Measurements from ENCODE around the gene MGME1. TPM values are rescaled to one million over a fixed set of nuclear protein-coding genes. Genes with fewer than 3 reads are reported as not detected.
A peak's percentile ranks its signal among the peaks of the same experiment; 100 is the strongest.

MGME1 gene
- total RNA-seq, 5 donors from 2014 or later (not counting 1 experiment from before 2014, with no cell fraction given) = 7.3 to 15.0 (median 12.8) TPM

DNA sequence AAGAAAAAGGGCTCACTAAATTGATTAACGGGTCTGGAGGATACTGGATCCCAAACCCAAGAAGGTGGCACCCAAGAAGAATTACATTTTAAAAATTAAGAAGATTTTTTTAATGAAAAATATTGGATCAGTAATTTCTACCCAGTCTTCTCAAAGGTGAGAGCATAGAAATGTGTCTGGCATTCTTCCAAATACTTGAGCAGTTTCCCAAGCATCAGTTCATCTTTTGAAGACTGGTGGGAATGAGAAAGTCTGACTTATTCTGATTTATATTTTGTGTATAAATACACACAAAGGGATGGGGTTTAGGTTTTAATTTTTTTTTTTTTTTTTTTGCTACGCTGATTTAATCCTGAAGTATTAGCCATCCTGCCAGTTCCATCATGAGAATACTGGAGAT lies 3.3 kb downstream of the MGME1 start:
- no peak for DNase-seq
- WGBS (ENCODE audit: insufficient coverage) = no CpG with 5 or more reads among the region's 2 CpGs
- ATAC-seq (replicated peaks in 1 of 4) = no peak
- H3K9me3 Mint-ChIP-seq = no peaks in the 10 kb centered on the region
- Histone ChIP-seq H3K4me3 (ENCODE audit: control insufficient read depth in 1 of 2, extremely low read depth in 1 of 2, low read length in 1 of 2) (peak overlapping the region in 1 of 2 donors; percentile 1), H3K9me3 (no peaks in the 10 kb centered on the region), H3K36me3 (ENCODE audit: control insufficient read depth in 2 of 2, extremely low read depth in 1 of 2, insufficient read depth in 1 of 2, low read length in 1 of 2) (peaks cover 0 to 7% of the 10 kb centered on the region in 2 donors), H3K4me1 (ENCODE audit: control insufficient read depth in 1 of 2, extremely low read depth in 1 of 2, insufficient read depth in 2 of 2, low read length in 2 of 2) (peaks cover 30 to 38% of the 10 kb centered on the region in 2 experiments), H3K27ac (ENCODE audit: low read length) (peak overlapping the region; percentile 14), H3K27me3 (replicated peaks in 1 of 2; ENCODE audit: control insufficient read depth in 2 of 2, extremely low read depth in 1 of 2, insufficient read depth in 2 of 2, low read length in 1 of 2) (no peaks in the 10 kb centered on the region)
- H3K36me3 Mint-ChIP-seq = peaks cover 18% of the 10 kb centered on the region
- H3K27me3 Mint-ChIP-seq = no peaks in the 10 kb centered on the region
- POLR2A ChIA-PET = no interaction called here
- H3K27ac Mint-ChIP-seq = peak overlapping the region; percentile 39 to 75
- H3K4me1 Mint-ChIP-seq = peaks cover 53 to 56% (median 55%) of the 10 kb centered on the region in 3 donors
- CTCF ChIA-PET = interaction anchor here in 1 of 2 donors (0.9 kb wide), 1 partner anchor 13 kb away, joined by 3 read pairs; no protein-coding TSS in a partner anchor
- peak overlapping the region; percentile 57 to 96 (median 95) for H3K4me3 Mint-ChIP-seq

DNA sequence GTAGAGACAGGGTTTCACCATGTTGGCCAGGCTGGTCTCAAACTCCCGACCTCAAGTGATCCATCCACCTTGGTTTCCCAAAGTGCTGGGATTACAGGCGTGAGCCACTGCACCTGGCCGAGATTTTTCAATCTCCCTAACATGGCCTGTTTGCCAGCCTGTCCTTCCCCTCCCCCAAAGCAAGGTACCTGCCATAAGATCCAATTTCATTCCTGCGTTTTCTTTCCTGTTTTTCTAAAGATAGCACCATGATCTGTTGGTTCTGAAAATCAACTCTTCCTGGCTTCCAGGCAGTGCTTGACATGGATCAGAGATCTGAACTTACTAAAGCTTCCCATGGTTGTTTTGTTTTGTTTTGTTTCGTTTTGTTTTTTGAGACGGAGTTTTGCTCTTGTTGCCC lies 7.5 kb downstream of the MGME1 start:
- Histone ChIP-seq H3K36me3 (ENCODE audit: control insufficient read depth in 2 of 2, extremely low read depth in 1 of 2, insufficient read depth in 1 of 2, low read length in 1 of 2) (peaks cover 0 to 13% of the 10 kb centered on the region in 2 donors), H3K27me3 (replicated peaks in 1 of 2; ENCODE audit: control insufficient read depth in 2 of 2, extremely low read depth in 1 of 2, insufficient read depth in 2 of 2, low read length in 1 of 2) (no peaks in the 10 kb centered on the region), H3K9me3 (no peaks in the 10 kb centered on the region), H3K4me1 (ENCODE audit: control insufficient read depth in 1 of 2, extremely low read depth in 1 of 2, insufficient read depth in 2 of 2, low read length in 2 of 2) (peaks cover 17 to 22% of the 10 kb centered on the region in 2 experiments), H3K27ac (ENCODE audit: low read length) (no peak overlapping the region), H3K4me3 (ENCODE audit: control insufficient read depth in 1 of 2, extremely low read depth in 1 of 2, low read length in 1 of 2) (no peak overlapping the region)
- H3K27me3 Mint-ChIP-seq = no peaks in the 10 kb centered on the region
- CTCF ChIA-PET = interaction anchor here in 1 of 2 donors (1.4 kb wide), 2 partner anchors 9 to 294 kb away, joined by 3 read pairs; partner anchors contain the start of gene RRBP1
- peaks cover 27 to 34% (median 31%) of the 10 kb centered on the region in 3 donors for H3K4me1 Mint-ChIP-seq
- no peaks in the 10 kb centered on the region for H3K9me3 Mint-ChIP-seq
- H3K4me3 Mint-ChIP-seq = no peak overlapping the region
- ATAC-seq (replicated peaks in 1 of 4) = no peak
- 100% methylated on average over 3 of the region's 6 CpGs for WGBS (ENCODE audit: insufficient coverage)
- POLR2A ChIA-PET = no interaction called here
- H3K27ac Mint-ChIP-seq = no peak overlapping the region
- H3K36me3 Mint-ChIP-seq = peaks cover 27% of the 10 kb centered on the region
- DNase-seq = no peak

DNA sequence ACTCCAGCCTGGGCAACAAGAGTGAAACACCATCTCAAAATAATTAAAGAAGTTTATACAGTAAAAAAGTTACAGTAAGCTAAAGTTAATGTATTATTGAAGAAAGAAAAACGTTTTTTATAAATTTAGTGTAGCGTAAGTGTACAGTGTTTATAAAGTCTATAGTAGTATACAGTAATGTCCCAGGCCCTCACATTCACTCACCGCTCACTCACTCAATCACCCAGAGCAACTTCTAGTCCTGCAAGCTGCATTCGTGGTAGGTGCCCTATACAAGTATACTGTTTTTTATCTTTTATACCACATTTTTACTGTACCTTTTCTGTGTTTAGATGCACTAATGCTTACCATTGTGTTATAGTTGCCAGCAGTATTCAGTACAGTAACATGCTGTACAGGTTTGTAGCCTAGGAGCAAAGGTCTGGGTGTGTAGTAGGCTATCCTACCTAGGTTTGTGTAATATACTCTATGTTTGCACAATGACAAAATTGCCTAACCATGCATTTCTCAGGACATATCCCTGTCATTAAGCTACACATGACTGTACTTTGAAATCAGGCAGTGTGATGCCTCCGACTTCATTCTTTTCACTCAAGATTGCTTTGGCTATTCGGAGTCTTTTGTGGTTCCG lies 16.7 kb downstream of the MGME1 start:
- no peak for DNase-seq
- CTCF ChIA-PET = no interaction called here

DNA sequence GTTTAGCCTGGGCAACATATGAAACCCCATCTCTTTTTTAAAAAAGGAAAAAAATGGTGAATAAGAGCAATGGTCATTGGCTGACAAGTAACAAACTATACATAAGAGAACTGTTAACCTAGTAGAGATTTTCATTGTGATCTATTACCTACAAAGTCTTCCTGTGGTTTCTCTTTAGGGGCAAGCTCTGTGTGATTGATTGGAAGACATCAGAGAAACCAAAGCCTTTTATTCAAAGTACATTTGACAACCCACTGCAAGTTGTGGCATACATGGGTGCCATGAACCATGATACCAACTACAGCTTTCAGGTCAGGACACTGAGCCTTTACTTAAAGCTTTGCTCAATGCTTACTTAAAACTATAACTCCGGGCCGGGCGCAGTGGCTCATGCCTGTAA lies 19.2 kb downstream of the MGME1 start:
- peak overlapping the region in 1 of 3 donors; percentile 54 for H3K4me3 Mint-ChIP-seq
- DNase-seq = peak in 3 of 35 experiments; percentile 11 to 47 (median 27)
- CTCF ChIA-PET = interaction anchor here (1.0 to 1.4 kb wide), 4 partner anchors 11 to 30 kb away, joined by 3 to 5 read pairs (median 3); no protein-coding TSS in a partner anchor
- no peak overlapping the region for H3K27ac ChIP-seq (ENCODE audit: low read length)
- 48% methylated on average over 3 of the region's 3 CpGs for WGBS (ENCODE audit: insufficient coverage)
- H3K9me3 Mint-ChIP-seq = no peaks in the 10 kb centered on the region
- no peaks in the 10 kb centered on the region for H3K27me3 ChIP-seq (replicated peaks in 1 of 2; ENCODE audit: control insufficient read depth in 2 of 2, extremely low read depth in 1 of 2, insufficient read depth in 2 of 2, low read length in 1 of 2)
- POLR2A ChIA-PET = interaction anchor here in 1 of 2 donors (0.6 kb wide), 2 partner anchors 306 to 415 kb away, joined by 3 read pairs; partner anchors contain the start of gene RRBP1
- peak overlapping the region in 1 of 2 donors; percentile 16 for H3K27ac Mint-ChIP-seq
- H3K36me3 Mint-ChIP-seq = peaks cover 24% of the 10 kb centered on the region
- H3K4me1 ChIP-seq (ENCODE audit: control insufficient read depth in 1 of 2, extremely low read depth in 1 of 2, insufficient read depth in 2 of 2, low read length in 2 of 2) = peaks cover 0 to 12% of the 10 kb centered on the region in 2 experiments
- H3K9me3 ChIP-seq = no peaks in the 10 kb centered on the region
- H3K4me1 Mint-ChIP-seq = peaks cover 16 to 27% (median 18%) of the 10 kb centered on the region in 3 donors
- H3K27me3 Mint-ChIP-seq = no peaks in the 10 kb centered on the region
- H3K36me3 ChIP-seq (ENCODE audit: control insufficient read depth in 2 of 2, extremely low read depth in 1 of 2, insufficient read depth in 1 of 2, low read length in 1 of 2) = peaks cover 0 to 12% of the 10 kb centered on the region in 2 donors
- ATAC-seq (replicated peaks in 1 of 4) = peak; percentile 60 to 99 (median 68)
- no peak overlapping the region for H3K4me3 ChIP-seq (ENCODE audit: control insufficient read depth in 1 of 2, extremely low read depth in 1 of 2, low read length in 1 of 2)

More for the DNA sequence above, 16.7 kb downstream of the MGME1 start:
- Histone ChIP-seq H3K36me3 (ENCODE audit: control insufficient read depth in 2 of 2, extremely low read depth in 1 of 2, insufficient read depth in 1 of 2, low read length in 1 of 2) (peaks cover 0 to 11% of the 10 kb centered on the region in 2 donors), H3K27ac (ENCODE audit: low read length) (no peak overlapping the region), H3K9me3 (no peaks in the 10 kb centered on the region), H3K4me1 (ENCODE audit: control insufficient read depth in 1 of 2, extremely low read depth in 1 of 2, insufficient read depth in 2 of 2, low read length in 2 of 2) (peaks cover 0 to 12% of the 10 kb centered on the region in 2 experiments), H3K27me3 (replicated peaks in 1 of 2; ENCODE audit: control insufficient read depth in 2 of 2, extremely low read depth in 1 of 2, insufficient read depth in 2 of 2, low read length in 1 of 2) (no peaks in the 10 kb centered on the region), H3K4me3 (ENCODE audit: control insufficient read depth in 1 of 2, extremely low read depth in 1 of 2, low read length in 1 of 2) (no peak overlapping the region)
- WGBS (ENCODE audit: insufficient coverage) = no CpG with 5 or more reads among the region's 7 CpGs
- Mint-ChIP-seq H3K36me3 (peaks cover 33% of the 10 kb centered on the region), H3K4me1 (peaks cover 16 to 20% (median 16%) of the 10 kb centered on the region in 3 donors), H3K4me3 (no peak overlapping the region), H3K27ac (no peak overlapping the region), H3K27me3 (no peaks in the 10 kb centered on the region), H3K9me3 (no peaks in the 10 kb centered on the region)
- no peak for ATAC-seq (replicated peaks in 1 of 4)
- POLR2A ChIA-PET = interaction anchor here in 1 of 2 donors (0.7 kb wide), 1 partner anchor 20 kb away, joined by 4 read pairs; no protein-coding TSS in a partner anchor

DNA sequence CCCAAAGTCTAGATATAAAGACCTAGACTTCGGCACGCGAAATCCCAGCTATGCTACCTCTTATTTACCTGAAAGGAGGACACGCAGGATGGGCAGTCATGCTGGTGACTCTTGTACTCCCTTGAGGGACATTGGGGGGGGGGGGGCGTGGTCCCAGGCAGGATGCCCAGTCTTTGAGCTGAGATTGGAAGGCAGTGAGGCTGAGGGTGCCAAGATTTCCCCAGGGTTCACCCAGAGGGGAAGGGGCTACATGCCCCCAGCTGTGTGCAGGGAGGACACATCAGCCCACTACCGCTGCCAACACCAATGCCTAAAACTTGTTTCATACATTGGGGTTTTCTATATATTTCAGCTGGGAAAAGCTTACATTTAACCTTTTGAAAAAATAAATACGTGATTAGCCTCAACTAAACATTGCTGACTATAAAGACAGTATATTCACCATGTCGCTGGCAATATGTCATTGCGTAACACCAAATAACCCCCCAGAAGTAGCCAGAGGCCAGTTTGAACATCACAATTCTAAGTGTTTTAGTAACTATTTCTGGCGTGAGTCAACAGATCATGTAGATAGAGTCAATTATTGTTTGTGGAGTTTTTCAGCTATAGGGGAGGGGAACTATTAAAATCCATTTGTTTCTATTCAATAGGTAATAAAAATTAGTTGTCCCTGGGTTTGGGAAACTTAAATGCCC lies 21.6 kb downstream of the MGME1 start:
- WGBS (ENCODE audit: insufficient coverage) = no CpG with 5 or more reads among the region's 10 CpGs
- POLR2A ChIA-PET = no interaction called here
- Histone ChIP-seq H3K4me3 (ENCODE audit: control insufficient read depth in 1 of 2, extremely low read depth in 1 of 2, low read length in 1 of 2) (no peak overlapping the region), H3K36me3 (ENCODE audit: control insufficient read depth in 2 of 2, extremely low read depth in 1 of 2, insufficient read depth in 1 of 2, low read length in 1 of 2) (peaks cover 0 to 12% of the 10 kb centered on the region in 2 donors), H3K4me1 (ENCODE audit: control insufficient read depth in 1 of 2, extremely low read depth in 1 of 2, insufficient read depth in 2 of 2, low read length in 2 of 2) (peaks cover 0 to 12% of the 10 kb centered on the region in 2 experiments), H3K27ac (ENCODE audit: low read length) (no peak overlapping the region), H3K9me3 (no peaks in the 10 kb centered on the region), H3K27me3 (replicated peaks in 1 of 2; ENCODE audit: control insufficient read depth in 2 of 2, extremely low read depth in 1 of 2, insufficient read depth in 2 of 2, low read length in 1 of 2) (no peaks in the 10 kb centered on the region)
- Mint-ChIP-seq H3K4me3 (no peak overlapping the region), H3K9me3 (no peaks in the 10 kb centered on the region), H3K27ac (no peak overlapping the region), H3K36me3 (peaks cover 11% of the 10 kb centered on the region), H3K27me3 (no peaks in the 10 kb centered on the region), H3K4me1 (peaks cover 16 to 34% (median 19%) of the 10 kb centered on the region in 3 donors)
- no peak for ATAC-seq (replicated peaks in 1 of 4)
- no peak for DNase-seq
- CTCF ChIA-PET = interaction anchor here (0.6 to 0.7 kb wide), 2 partner anchors 25 to 27 kb away, joined by 3 read pairs; no protein-coding TSS in a partner anchor

DNA sequence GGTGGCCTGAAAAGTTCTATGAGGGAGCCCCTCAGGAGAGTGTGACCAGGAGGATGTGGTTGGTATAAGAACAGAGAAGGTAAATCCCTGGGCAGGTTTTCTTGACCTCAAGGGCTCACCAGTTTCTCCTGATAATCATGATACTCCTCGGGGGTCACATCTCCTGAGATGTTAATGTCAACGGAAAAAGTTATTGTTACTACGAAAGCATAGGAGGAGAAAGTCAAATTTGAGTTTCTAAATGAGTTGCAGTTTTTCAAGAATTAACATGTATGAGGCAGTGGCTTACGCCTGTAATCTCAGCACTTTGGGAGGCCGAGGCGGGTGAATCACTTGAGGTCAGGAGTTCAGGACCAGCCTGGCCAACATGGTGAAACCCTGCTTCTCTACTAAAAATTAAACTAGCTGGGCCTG lies 23.4 kb downstream of the MGME1 start:
- peaks cover 22 to 39% (median 26%) of the 10 kb centered on the region in 3 donors for H3K4me1 Mint-ChIP-seq
- ATAC-seq (replicated peaks in 1 of 4) (no peak), DNase-seq (no peak)
- H3K9me3 ChIP-seq = no peaks in the 10 kb centered on the region
- no peaks in the 10 kb centered on the region for H3K9me3 Mint-ChIP-seq
- no peak overlapping the region for H3K4me3 ChIP-seq (ENCODE audit: control insufficient read depth in 1 of 2, extremely low read depth in 1 of 2, low read length in 1 of 2)
- no peak overlapping the region for H3K27ac ChIP-seq (ENCODE audit: low read length)
- peaks cover 0 to 12% of the 10 kb centered on the region in 2 donors for H3K36me3 ChIP-seq (ENCODE audit: control insufficient read depth in 2 of 2, extremely low read depth in 1 of 2, insufficient read depth in 1 of 2, low read length in 1 of 2)
- ChIA-PET POLR2A (no interaction called here), CTCF (interaction anchor here in 1 of 2 donors (0.7 kb wide), 1 partner anchor 143 kb away, joined by 9 read pairs; no protein-coding TSS in a partner anchor)
- H3K4me1 ChIP-seq (ENCODE audit: control insufficient read depth in 1 of 2, extremely low read depth in 1 of 2, insufficient read depth in 2 of 2, low read length in 2 of 2) = peaks cover 0 to 18% of the 10 kb centered on the region in 2 experiments
- no peak overlapping the region for H3K4me3 Mint-ChIP-seq
- no peaks in the 10 kb centered on the region for H3K27me3 ChIP-seq (replicated peaks in 1 of 2; ENCODE audit: control insufficient read depth in 2 of 2, extremely low read depth in 1 of 2, insufficient read depth in 2 of 2, low read length in 1 of 2)
- H3K27ac Mint-ChIP-seq = peak overlapping the region in 1 of 2 donors; percentile 55
- peaks cover 10% of the 10 kb centered on the region for H3K36me3 Mint-ChIP-seq
- WGBS (ENCODE audit: insufficient coverage) = 43% methylated on average over 5 of the region's 6 CpGs
- H3K27me3 Mint-ChIP-seq = no peaks in the 10 kb centered on the region
